Measurements from ENCODE around the gene TPRN. TPM values are rescaled to one million over a fixed set of nuclear protein-coding genes. Genes with fewer than 3 reads are reported as not detected.
A peak's percentile ranks its signal among the peaks of the same experiment; 100 is the strongest.

Gene TPRN
- total RNA-seq, 1 donor from 2014 or later, result 3.4 TPM

DNA sequence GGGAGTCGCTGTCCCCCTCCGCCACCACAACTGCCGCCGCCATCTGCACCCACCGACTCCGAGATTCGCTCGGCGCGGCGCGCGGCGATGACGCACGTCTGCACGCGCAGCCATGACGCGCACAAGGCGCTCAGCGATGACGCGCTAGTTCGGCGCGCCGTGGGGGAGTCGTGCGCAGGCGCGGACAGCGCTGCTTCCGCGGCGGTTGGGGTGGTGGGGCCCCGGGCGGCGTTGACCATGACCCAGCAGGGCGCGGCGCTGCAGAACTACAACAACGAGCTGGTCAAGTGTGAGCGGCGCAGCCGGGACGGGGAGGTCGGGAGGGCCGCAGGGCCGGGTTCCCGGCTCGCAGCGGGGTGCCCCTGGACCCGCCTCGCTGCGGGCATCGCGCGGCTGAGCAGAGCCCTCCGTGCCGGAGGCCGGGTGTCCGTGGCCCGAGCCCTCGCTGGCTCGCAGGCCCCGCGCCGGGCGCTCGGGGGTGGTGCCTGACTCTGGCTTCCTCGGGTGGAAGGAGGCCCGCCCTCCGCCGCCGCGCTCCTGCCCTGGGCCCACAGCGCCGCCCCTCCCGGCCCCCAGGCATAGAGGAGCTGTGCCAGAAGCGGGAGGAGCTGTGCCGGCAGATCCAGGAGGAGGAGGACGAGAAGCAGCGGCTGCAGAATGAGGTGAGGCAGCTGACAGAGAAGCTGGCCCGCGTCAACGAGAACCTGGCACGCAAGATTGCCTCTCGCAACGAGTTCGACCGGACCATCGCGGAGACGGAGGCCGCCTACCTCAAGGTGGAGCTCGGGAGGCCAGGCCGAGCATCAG is 11.8 kb downstream of the TPRN start, which contains the start of the genes ANAPC2 and SSNA1:
ANAPC2 (minus strand) TSS at position 71 of the 807 bp plus-strand sequence; CDS start at position 43, 28 bp downstream.
SSNA1 (plus strand) TSS at position 187 of the 807 bp plus-strand sequence; CDS start at position 238, 51 bp downstream.
- Histone ChIP-seq H3K79me2 (ENCODE audit: low read depth) (peaks cover 23% of the 10 kb centered on the region), H3K4me1 (peaks cover 5% of the 10 kb centered on the region), H3K9ac (peak within 1 kb of the TSS; percentile 90), H2AFZ (replicated peaks) (peak within 1 kb of the TSS; percentile 83), H3K36me3 (no peaks in the 10 kb centered on the region), H3F3A (ENCODE audit: low read depth) (peaks cover 10% of the 10 kb centered on the region), H3K27me3 (no peaks in the 10 kb centered on the region), H3K4me2 (peak within 1 kb of the TSS; percentile 99), H3K9me3 (ENCODE audit: low read depth) (no peaks in the 10 kb centered on the region), H4K20me1 (ENCODE audit: low read depth) (peaks cover 24% of the 10 kb centered on the region), H3K27ac (no peak within 1 kb of the TSS), H3K4me3 (peak within 1 kb of the TSS; percentile 75)
- Mint-ChIP-seq H3K27ac (no peak within 1 kb of the TSS), H3K4me3 (peak within 1 kb of the TSS; percentile 96), H3K36me3 (no peaks in the 10 kb centered on the region), H3K27me3 (ENCODE audit: insufficient read depth, low read depth) (peaks cover 3% of the 10 kb centered on the region), H3K9me3 (no peaks in the 10 kb centered on the region), H3K4me1 (peaks cover 28% of the 10 kb centered on the region)
- no peak for TF ChIP-seq EZH2 (IDR thresholded peaks at IDR 0.05)
- TF ChIP-seq, protein P1, sequence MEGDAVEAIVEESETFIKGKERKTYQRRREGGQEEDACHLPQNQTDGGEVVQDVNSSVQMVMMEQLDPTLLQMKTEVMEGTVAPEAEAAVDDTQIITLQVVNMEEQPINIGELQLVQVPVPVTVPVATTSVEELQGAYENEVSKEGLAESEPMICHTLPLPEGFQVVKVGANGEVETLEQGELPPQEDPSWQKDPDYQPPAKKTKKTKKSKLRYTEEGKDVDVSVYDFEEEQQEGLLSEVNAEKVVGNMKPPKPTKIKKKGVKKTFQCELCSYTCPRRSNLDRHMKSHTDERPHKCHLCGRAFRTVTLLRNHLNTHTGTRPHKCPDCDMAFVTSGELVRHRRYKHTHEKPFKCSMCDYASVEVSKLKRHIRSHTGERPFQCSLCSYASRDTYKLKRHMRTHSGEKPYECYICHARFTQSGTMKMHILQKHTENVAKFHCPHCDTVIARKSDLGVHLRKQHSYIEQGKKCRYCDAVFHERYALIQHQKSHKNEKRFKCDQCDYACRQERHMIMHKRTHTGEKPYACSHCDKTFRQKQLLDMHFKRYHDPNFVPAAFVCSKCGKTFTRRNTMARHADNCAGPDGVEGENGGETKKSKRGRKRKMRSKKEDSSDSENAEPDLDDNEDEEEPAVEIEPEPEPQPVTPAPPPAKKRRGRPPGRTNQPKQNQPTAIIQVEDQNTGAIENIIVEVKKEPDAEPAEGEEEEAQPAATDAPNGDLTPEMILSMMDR (IDR thresholded peaks at IDR 0.05), result peak; percentile 46
- TF ChIP-seq EZH2phosphoT487 (IDR thresholded peaks at IDR 0.05), result no peak
- peak; percentile 98 for DNase-seq (ENCODE audit: low spot score)

DNA sequence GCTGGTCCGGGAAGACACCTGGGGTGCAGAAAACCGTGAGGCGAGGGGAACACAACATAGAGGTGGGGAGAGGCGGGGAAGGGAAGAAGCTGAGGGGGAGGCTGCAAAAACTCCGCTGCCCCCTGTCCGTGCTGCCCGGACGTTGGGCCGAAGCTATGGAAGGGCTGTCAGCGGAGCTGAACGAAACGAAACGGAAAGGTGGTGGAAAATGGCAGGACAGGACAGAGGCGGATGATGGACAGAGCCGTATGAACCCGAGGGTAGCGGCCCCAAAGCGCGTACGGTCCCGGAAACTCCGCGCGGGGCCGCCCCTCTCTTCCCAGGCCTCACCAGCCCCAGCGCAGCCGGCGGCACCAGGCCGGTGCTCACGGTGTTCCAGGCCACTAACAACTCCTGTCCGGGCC is 12.5 kb downstream of the TPRN start:
- TF ChIP-seq EZH2 (IDR thresholded peaks at IDR 0.05), result no peak
- no peak for TF ChIP-seq EZH2phosphoT487 (IDR thresholded peaks at IDR 0.05)
- TF ChIP-seq, protein P1 (IDR thresholded peaks at IDR 0.05), result no peak
- peaks cover 19% of the 10 kb centered on the region for H4K20me1 ChIP-seq (ENCODE audit: low read depth)
- H3K4me2 ChIP-seq, result peak overlapping the region; percentile 99
- H3K27me3 Mint-ChIP-seq (ENCODE audit: insufficient read depth, low read depth), result peaks cover 2% of the 10 kb centered on the region
- peak overlapping the region; percentile 83 for H2AFZ ChIP-seq (replicated peaks)
- H3K27ac ChIP-seq, result no peak overlapping the region
- H3K79me2 ChIP-seq (ENCODE audit: low read depth), result peaks cover 23% of the 10 kb centered on the region
- peaks cover 5% of the 10 kb centered on the region for H3K4me1 ChIP-seq
- peaks cover 25% of the 10 kb centered on the region for H3K4me1 Mint-ChIP-seq
- peak overlapping the region; percentile 95 for H3K4me3 Mint-ChIP-seq
- no peak for DNase-seq (ENCODE audit: low spot score)
- H3K4me3 ChIP-seq, result peak overlapping the region; percentile 75
- no peaks in the 10 kb centered on the region for H3K36me3 Mint-ChIP-seq
- no peaks in the 10 kb centered on the region for H3K9me3 ChIP-seq (ENCODE audit: low read depth)
- H3K27ac Mint-ChIP-seq, result no peak overlapping the region
- H3F3A ChIP-seq (ENCODE audit: low read depth), result peaks cover 10% of the 10 kb centered on the region
- no peaks in the 10 kb centered on the region for H3K27me3 ChIP-seq
- H3K36me3 ChIP-seq, result no peaks in the 10 kb centered on the region
- peak overlapping the region; percentile 90 for H3K9ac ChIP-seq
- H3K9me3 Mint-ChIP-seq, result no peaks in the 10 kb centered on the region

DNA sequence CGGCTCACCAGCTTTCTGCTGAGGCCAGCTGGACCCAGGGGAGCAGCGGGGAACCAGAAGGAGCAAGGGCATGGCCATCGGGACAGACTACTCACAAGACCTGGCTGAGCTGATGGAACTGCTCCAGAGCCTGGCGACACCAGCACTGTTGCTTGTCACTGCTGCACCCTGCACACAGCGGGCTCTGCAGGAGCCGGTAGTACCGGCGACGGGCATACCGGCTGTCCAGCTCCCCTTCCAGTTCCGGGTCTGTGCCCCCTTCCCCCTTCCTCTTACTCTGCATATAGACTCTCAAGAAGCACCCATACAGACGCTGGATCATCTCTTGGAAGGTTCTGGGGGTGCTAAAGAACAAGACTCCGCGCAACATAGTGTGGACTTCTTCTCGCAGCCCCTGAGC is 13.2 kb downstream of the TPRN start:
- Histone ChIP-seq H2AFZ (replicated peaks) (no peak overlapping the region), H3K4me2 (peak overlapping the region; percentile 99), H3K36me3 (no peaks in the 10 kb centered on the region), H4K20me1 (ENCODE audit: low read depth) (peaks cover 15% of the 10 kb centered on the region), H3F3A (ENCODE audit: low read depth) (peaks cover 10% of the 10 kb centered on the region), H3K79me2 (ENCODE audit: low read depth) (peaks cover 23% of the 10 kb centered on the region), H3K27ac (no peak overlapping the region), H3K9me3 (ENCODE audit: low read depth) (no peaks in the 10 kb centered on the region), H3K4me3 (peak overlapping the region; percentile 75), H3K27me3 (no peaks in the 10 kb centered on the region), H3K9ac (peak overlapping the region; percentile 90), H3K4me1 (peaks cover 5% of the 10 kb centered on the region)
- TF ChIP-seq EZH2phosphoT487 (IDR thresholded peaks at IDR 0.05), result no peak
- TF ChIP-seq, protein P1 (IDR thresholded peaks at IDR 0.05), result no peak
- TF ChIP-seq EZH2 (IDR thresholded peaks at IDR 0.05), result no peak
- Mint-ChIP-seq H3K27me3 (ENCODE audit: insufficient read depth, low read depth) (peaks cover 2% of the 10 kb centered on the region), H3K27ac (no peak overlapping the region), H3K36me3 (no peaks in the 10 kb centered on the region), H3K4me1 (peaks cover 25% of the 10 kb centered on the region), H3K4me3 (peak overlapping the region; percentile 95), H3K9me3 (no peaks in the 10 kb centered on the region)
- DNase-seq (ENCODE audit: low spot score), result no peak

Measured in neural progenitor cell (in vitro differentiated cells).